Esophagus muscularis mucosa (tissue), 4 donors: ENCODE measurements around the gene LRRN2.

Experiments
- CTCF ChIP-seq, 3 experiments: fragments of 200-600 bp in 2 of 3; fragments of 450-650 bp in 1 of 3; sonication (generic) in 2 of 3; IDR thresholded peaks; one replicate each; pipeline ENCODE4 v1.5.1; 2017 to 2019; ENCODE audit warnings: antibody characterized with exemption in 3 of 3, mild to moderate bottlenecking in 2 of 3, moderate library complexity in 1 of 3
- EP300 ChIP-seq: sonication (generic); formaldehyde crosslinking; IDR thresholded peaks from one replicate; pipeline ENCODE4 v1.6.1; 2017; ENCODE audit warnings: antibody characterized with exemption
- POLR2A ChIP-seq: fragments of 450-650 bp; IDR thresholded peaks from one replicate; pipeline ENCODE4 v1.6.1; 2017; ENCODE audit warnings: antibody characterized with exemption, moderate library complexity, mild to moderate bottlenecking, low read depth
- POLR2AphosphoS5 ChIP-seq, 2 donors: sonication (generic); formaldehyde crosslinking; IDR thresholded peaks; one replicate each; pipeline ENCODE4 v1.6.1; 2017; ENCODE audit warnings: antibody characterized with exemption in 2 of 2

GRCh38 chr1:204709021-204709420 lies 23.5 kb upstream of the LRRN2 start:
- TF ChIP-seq EP300 (no peak), POLR2A (no peak), CTCF (IDR thresholded peaks at IDR 0.05) (no peak), POLR2AphosphoS5 (IDR thresholded peaks at IDR 0.05) (no peak)
